HG02798 (cell line): ENCODE results near the gene ANKRD1.
"Not testable (repeated sequence)": the region's sequence is repeated elsewhere in the genome, so short reads cannot be mapped to it uniquely, and the experiment has no call there.

ENCODE experiments used
- ATAC-seq: cut with Tn5 transposase; IDR thresholded peaks from one replicate; pipeline ENCODE4 v1.9.1; 2021; ENCODE audit warnings: mild to moderate bottlenecking; ENCODE audit not compliant: unreplicated experiment, poor library complexity

ANKRD1 gene

GRCh38 chr10:90920986-90921666 is at the start of gene ANKRD1:
ANKRD1 (minus strand) TSS chr10:90921087; CDS start chr10:90921027, 60 bp downstream.
- no peak for ATAC-seq

- ATAC-seq: no peak
Measured at GRCh38 chr10:90969947-90970673, 49.2 kb upstream of the ANKRD1 start.

- no peak for ATAC-seq
Measured at GRCh38 chr10:90969121-90969534, 48.2 kb upstream of the ANKRD1 start.

GRCh38 chr10:90968328-90969081 is 47.6 kb upstream of the ANKRD1 start:
- no peak for ATAC-seq

- ATAC-seq: no peak
Measured at GRCh38 chr10:90967865-90968264, 47.0 kb upstream of the ANKRD1 start.

- ATAC-seq: no peak
Measured at GRCh38 chr10:90966146-90966545, 45.3 kb upstream of the ANKRD1 start.

- no peak for ATAC-seq
Measured at GRCh38 chr10:90965720-90966119, 44.8 kb upstream of the ANKRD1 start.

- no peak for ATAC-seq
Measured at GRCh38 chr10:90964781-90965465, 44.0 kb upstream of the ANKRD1 start.

GRCh38 chr10:90963331-90963730 is 42.4 kb upstream of the ANKRD1 start:
- ATAC-seq: no peak

- ATAC-seq: peak; percentile 77
Measured at GRCh38 chr10:90960355-90960814, 39.5 kb upstream of the ANKRD1 start.

GRCh38 chr10:90959826-90960225 is 38.9 kb upstream of the ANKRD1 start:
- ATAC-seq: peak; percentile 18

- no peak for ATAC-seq
Measured at GRCh38 chr10:90958781-90959180, 37.9 kb upstream of the ANKRD1 start.

GRCh38 chr10:90947030-90947960 is 26.4 kb upstream of the ANKRD1 start:
- ATAC-seq: peak; percentile 43

- ATAC-seq: no peak
Measured at GRCh38 chr10:90945491-90946070, 24.7 kb upstream of the ANKRD1 start.

GRCh38 chr10:90944749-90945148 is 23.9 kb upstream of the ANKRD1 start:
- ATAC-seq: no peak

- not testable (repeated sequence) for ATAC-seq
Measured at GRCh38 chr10:90942980-90943379, 22.1 kb upstream of the ANKRD1 start.

- no peak for ATAC-seq
Measured at GRCh38 chr10:90939648-90940047, 18.8 kb upstream of the ANKRD1 start.

- ATAC-seq: no peak
Measured at GRCh38 chr10:90939116-90939515, 18.2 kb upstream of the ANKRD1 start.

GRCh38 chr10:90937645-90938258 is 16.9 kb upstream of the ANKRD1 start:
- no peak for ATAC-seq
